Measurements from ENCODE around the gene SEBOX.

SEBOX gene

GRCh38 chr17:28338056-28338768 is 26.8 kb downstream of the SEBOX start:
- no peak for DNase-seq

- DNase-seq, result peak; percentile 22
These were observed 28.8 kb downstream of the SEBOX start for GRCh38 chr17:28335959-28336871.

- peak; percentile 100 for DNase-seq
These were observed 29.6 kb downstream of the SEBOX start, which contains the start of the genes IFT20 and TNFAIP1 for GRCh38 chr17:28335201-28335958. TSS of gene IFT20 (minus strand) at chr17:28335472. CDS start at chr17:28331985, 3,487 bp downstream. TSS of gene TNFAIP1 (plus strand) at chr17:28335761. CDS start at chr17:28339522, 3,761 bp downstream.

DNA sequence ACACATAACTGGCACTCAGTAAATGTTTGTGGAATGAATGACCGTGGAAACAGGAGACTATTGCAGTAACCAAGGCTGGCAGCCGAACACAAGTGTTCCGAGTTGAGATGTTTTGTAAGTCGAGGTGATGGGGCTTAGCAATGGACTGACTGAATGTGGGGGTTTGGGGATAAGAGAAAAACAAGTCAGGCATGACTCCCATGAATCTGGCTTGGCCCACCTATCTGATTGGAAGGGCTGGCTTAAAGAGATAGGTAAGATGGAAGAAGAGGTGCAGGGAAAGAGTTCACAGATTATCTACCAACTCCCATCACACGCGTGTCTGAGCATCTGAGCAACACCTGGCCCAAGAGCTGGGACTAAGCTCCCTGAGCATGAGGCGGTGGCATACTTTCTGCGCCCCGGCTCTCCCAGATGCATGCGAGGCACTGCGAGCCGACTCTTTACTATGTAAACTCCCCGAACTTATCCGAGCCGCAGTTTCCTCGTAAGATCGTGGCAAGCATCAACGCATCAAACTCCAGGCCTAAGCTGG is 30.3 kb downstream of the SEBOX start:
- no peak for DNase-seq

GRCh38 chr17:28334171-28334570 is 30.8 kb downstream of the SEBOX start:
- DNase-seq, result no peak

GRCh38 chr17:28333083-28333746 is 31.8 kb downstream of the SEBOX start:
- DNase-seq, result no peak

DNA sequence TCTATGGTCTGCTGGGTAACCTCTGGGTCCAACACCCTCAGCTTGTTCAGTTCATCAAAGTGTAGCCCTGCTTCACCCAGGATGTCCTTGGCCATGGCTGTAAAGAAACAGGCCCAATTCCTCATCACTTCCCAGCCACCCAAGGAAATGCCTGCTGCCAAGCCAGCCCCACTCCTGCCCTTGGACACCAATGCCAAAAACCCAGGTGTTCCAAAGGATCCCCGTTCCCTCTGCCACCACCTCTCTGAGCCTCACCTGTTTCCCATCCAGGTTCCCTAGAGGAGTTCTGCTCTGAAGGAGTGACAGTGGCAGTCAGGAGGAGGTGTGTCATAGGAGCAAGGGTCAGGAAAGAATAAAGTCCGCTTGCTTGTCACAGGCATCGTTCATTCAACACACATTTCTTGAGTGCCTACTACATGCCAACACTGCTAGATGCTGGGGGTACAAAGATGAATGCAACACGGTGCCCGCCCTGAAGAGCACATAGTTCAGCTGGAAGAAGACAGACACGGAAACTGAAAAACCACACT is 33.0 kb downstream of the SEBOX start:
- no peak for DNase-seq

DNA sequence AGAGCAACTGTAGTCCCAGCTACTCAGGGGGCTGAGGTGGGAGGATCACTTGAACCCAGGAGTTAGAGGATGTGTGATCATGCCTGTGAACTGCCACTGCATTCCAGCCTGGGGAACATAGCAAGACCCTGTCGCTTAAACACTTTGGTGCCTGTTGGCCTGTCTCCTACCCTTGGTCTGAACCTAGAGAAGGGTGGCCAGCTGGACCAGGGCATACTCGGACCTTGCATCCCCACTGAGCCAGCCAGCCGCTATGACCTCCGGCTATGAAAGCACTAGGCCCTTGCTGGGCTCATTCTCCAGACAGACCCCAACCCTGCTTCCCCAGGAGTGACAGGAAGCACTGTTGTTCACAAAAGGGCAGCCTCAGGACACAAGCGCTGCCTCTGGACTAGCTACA is 34.3 kb downstream of the SEBOX start:
- no peak for DNase-seq

- no peak for DNase-seq
These were observed 36.7 kb downstream of the SEBOX start for GRCh38 chr17:28328325-28328724.

DNA sequence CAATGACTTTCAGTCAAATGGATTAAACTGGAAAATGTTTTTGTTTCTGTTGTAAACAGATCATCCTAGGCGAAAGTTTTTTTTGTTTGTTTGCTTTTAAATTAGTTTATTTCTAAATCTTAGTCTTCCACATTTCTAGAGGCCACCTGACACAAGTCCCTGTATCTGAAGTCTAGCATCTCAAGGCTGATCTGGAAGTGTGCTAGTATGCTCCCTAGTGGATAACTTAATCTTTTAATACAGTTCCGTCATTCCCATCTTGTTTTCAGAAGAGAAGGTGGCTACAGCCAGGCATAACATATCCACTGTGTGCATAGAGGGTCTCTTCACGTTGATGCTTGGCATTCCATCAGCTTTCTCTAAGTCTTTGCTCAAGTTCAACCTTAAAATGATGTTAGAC is 37.3 kb downstream of the SEBOX start:
- DNase-seq, result no peak

DNA sequence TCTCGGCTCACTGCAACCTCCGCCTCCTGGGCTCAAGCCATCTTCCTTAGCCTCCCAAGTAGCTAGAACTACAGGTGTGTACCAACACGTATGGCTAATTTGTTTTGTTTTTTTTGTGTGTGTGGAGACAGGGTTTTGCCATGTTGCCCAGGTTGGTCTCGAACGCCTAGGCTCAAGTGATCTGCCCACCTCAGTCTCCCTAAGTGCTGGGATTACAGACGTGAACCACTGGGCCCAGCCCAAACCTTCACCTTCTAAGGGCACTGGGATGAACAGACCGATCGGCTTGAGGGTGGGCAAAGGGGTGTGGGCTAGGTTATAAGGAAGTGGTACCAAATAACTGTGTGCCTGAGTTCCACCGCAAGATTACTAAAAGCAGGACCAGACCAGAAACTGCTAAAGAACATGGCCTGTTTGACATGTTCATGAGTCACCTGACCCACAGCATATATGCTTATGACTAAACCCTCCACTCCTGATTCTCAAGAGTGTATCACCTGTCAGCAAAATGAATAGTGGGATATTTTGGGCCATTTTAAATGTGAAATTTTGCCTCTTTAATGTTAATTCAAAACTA is 37.9 kb downstream of the SEBOX start:
- DNase-seq, result no peak

DNA sequence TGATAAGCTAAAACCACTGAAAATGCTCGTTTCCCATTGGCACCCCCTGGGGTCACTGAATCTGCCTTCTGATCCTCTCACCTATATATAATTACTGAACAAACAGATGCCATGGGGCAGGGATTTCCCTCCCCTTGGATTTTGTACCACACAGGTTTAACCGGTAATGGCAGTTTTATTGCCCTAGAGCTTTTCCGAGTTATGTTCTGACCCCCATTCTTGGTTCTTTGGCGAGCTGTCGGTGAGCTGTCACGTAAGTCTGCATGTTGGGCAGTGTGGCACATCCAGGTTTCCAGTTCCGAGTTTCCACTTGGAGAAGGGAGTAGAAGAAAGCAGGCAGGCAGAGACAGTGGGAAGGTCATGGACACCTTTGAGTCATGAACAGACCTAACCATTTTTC is 38.9 kb downstream of the SEBOX start:
- no peak for DNase-seq

DNA sequence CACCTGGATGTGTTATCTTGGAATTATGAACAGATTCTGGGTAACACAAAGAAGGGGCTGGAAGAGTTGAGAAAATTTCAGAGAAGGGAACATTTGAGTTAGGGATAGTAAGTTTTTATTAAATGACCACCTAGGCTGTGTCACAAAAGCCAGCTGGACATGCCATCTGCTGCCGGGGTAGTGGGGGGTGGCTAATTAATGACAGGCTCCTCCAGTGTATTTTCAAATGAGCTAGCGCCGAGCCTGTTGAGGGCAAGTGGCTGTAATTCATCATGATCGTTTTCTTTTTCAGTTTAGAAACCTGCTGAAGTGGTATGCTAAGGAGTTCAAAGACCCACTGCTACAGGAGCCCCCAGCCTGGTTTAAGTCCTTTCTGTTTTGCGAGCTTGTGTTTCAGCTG is 39.8 kb downstream of the SEBOX start:
- no peak for DNase-seq

DNA sequence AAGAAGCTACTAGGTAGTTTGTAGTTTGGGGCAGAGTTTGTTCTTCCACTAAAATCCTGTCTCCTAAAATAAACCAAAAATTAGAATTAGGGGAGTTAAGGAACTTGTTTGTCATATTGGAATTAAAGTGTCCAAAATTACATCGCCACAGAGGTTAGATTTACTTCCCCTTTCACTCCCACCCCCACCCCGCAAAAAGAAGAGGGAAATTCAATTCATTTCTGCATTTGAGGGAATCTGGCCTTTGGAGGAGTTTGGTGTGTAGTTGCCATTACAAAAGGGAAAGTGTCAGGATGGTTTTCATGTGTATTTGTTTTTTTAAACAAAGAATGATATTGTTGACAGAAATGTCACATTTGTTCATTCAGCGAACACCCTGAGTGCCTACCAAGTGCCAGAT is 40.2 kb downstream of the SEBOX start:
- DNase-seq, result no peak

- no peak for DNase-seq
These were observed 40.7 kb downstream of the SEBOX start for GRCh38 chr17:28324267-28324745.

GRCh38 chr17:28320215-28321061 is 44.6 kb downstream of the SEBOX start:
- DNase-seq, result no peak

DNA sequence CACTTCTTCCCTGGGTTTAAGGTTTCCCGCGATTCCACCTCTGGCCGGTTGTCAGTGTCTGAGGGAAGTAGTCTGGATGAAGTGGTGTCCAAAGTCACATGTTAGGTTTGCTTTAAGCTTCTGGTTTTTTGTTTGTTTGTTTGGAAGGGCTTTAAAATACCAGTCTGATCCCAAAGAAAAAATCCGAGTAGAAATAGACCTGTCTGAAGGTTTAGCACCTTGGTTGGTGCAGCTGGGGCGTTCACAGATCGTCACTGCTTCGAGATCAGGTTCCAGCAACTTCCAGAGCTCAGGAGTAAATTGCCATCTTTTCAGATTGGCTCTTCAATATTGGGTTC is 45.4 kb downstream of the SEBOX start:
- DNase-seq, result no peak

DNA sequence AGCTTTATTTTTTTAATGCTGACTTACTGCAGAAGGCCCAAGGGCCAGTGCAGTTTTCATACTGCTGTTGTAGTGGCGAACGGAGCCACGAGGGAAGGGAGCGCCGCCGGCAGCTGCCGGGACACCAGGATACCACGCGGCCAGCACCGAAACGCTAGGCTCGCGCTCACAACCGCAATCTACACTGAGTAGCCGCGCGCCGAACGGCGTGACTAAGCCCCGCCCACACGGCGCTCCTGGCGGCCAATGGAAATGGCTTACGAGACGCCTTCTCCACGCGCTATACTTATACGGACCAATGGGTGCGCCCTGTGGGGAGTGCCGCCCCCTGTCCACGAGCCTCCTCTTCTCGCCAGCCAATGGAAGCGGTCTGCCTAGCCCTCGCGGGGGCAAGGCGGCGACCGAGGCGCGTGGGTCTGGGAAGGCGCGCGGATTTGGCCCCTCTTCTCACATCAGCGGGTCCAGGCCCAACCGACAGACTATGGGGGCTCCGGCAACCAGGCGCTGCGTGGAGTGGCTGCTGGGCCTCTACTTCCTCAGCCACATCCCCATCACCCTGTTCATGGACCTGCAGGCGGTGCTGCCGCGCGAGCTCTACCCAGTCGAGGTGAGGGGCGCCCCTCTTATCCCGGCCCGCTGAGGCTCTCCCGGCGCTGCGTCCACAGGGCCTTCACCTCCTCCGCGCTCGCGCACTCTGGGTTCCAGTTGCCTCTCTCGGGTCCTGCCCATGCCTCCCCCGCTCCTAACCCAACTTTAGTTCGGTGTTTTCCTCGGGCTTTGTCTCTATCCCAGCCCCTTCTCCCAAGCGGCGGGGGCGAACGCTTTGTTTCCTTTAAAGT is 46.0 kb downstream of the SEBOX start, which contains the start of gene TMEM97:
TSS of gene TMEM97 (plus strand) at position 442 of the 839 bp plus-strand sequence. CDS start at position 482, 40 bp downstream.
- DNase-seq, result peak; percentile 99

DNA sequence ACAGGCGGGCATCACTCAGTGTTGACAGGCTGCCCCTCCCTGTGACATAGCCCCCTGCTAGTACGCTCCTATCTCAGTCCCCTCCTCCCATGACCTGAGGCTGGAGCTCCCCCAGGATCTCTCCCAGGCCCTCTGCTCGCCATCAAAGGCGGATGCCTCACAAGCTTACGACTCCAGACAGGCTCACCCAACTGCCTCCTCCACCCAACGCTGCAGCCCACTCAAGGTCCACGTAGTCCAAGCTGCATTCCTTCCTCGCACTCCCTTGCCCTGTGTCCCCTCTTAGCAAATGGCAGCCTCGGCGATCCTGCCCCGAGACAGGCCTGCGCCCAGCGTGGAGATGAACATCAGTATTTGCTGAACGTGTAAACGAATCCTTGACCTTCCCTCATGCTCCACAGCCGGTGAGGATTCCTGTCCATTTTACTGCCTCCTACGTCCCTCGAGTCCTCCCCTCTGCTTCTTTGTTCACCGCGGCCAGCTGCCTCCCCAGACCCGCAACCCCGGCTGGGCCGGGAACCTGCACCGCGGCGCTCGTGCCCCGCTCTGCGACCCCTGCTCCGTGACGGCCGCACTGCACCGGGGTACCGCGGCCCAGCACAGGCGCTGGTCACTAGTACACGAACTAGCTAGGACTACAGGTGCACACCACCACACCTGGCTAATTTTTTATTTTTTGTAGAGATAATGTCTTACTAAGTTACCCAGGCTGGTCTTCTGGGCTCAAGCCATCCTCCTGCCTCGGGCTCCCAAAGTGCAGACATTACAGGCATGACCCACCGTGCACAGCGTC is 46.8 kb downstream of the SEBOX start:
- DNase-seq, result no peak
